Hepatic stellate cell (primary cell): ENCODE data around the gene IFNA2.
"Not testable (repeated sequence)": the region's sequence is repeated elsewhere in the genome, so short reads cannot be mapped to it uniquely, and the experiment has no call there.

Experiments
- DNase-seq: peaks from one replicate; pipeline ENCODE4 v3.0.0; 2011; ENCODE audit warnings: low spot score

The IFNA2 gene

GRCh38 chr9:21385131-21385670 is at the start of gene IFNA2:
Gene IFNA2, minus strand, starts transcription at chr9:21385398. Its CDS starts 69 bp downstream, at chr9:21385329.
- no peak for DNase-seq

- DNase-seq = not testable (repeated sequence)
Observed at GRCh38 chr9:21435015-21435383, 49.8 kb upstream of the IFNA2 start.

- DNase-seq = no peak
Observed at GRCh38 chr9:21434202-21435014, 49.2 kb upstream of the IFNA2 start.

GRCh38 chr9:21432672-21433425 is 47.7 kb upstream of the IFNA2 start:
- no peak for DNase-seq

GRCh38 chr9:21429191-21429590 is 44.0 kb upstream of the IFNA2 start:
- DNase-seq = no peak

- no peak for DNase-seq
Observed at GRCh38 chr9:21428235-21428634, 43.0 kb upstream of the IFNA2 start.

- no peak for DNase-seq
Observed at GRCh38 chr9:21415493-21416267, 30.5 kb upstream of the IFNA2 start.

GRCh38 chr9:21414220-21414940 is 29.2 kb upstream of the IFNA2 start:
- DNase-seq = no peak

GRCh38 chr9:21413624-21414023 is 28.4 kb upstream of the IFNA2 start:
- no peak for DNase-seq

GRCh38 chr9:21413151-21413550 is 28.0 kb upstream of the IFNA2 start:
- DNase-seq = no peak

- DNase-seq = no peak
Observed at GRCh38 chr9:21412107-21412506, 26.9 kb upstream of the IFNA2 start.

- no peak for DNase-seq
Observed at GRCh38 chr9:21408817-21409216, 23.6 kb upstream of the IFNA2 start, which contains the start of gene IFNA8. Gene IFNA8, plus strand, starts transcription at chr9:21409117. Its CDS starts 60 bp downstream, at chr9:21409177.

- DNase-seq = no peak
Observed at GRCh38 chr9:21404146-21404545, 18.9 kb upstream of the IFNA2 start.

GRCh38 chr9:21402386-21403251 is 17.4 kb upstream of the IFNA2 start:
- DNase-seq = no peak

GRCh38 chr9:21399956-21400355 is 14.8 kb upstream of the IFNA2 start:
- no peak for DNase-seq

- DNase-seq = no peak
Observed at GRCh38 chr9:21398955-21399489, 13.8 kb upstream of the IFNA2 start.

GRCh38 chr9:21395778-21396717 is 10.8 kb upstream of the IFNA2 start:
- DNase-seq = no peak

- no peak for DNase-seq
Observed at GRCh38 chr9:21392270-21392669, 7.1 kb upstream of the IFNA2 start.

- DNase-seq = no peak
Observed at GRCh38 chr9:21383627-21384026, 1.6 kb downstream of the IFNA2 start.
